COR-L47 (cell line): ENCODE data around the gene ANKRD11.

Experiments used
- DNase-seq: peaks from one replicate; lab custom pipeline; 2025; lab: John Stamatoyannopoulos, UW

The ANKRD11 gene

GRCh38 chr16:89506791-89507191, 16.4 kb upstream of the ANKRD11 start:
- DNase-seq, result no peak

GRCh38 chr16:89506113-89506504, 15.7 kb upstream of the ANKRD11 start:
- no peak for DNase-seq

- no peak for DNase-seq
These were observed 15.1 kb upstream of the ANKRD11 start for GRCh38 chr16:89505204-89506112.

- no peak for DNase-seq
These were observed 13.7 kb upstream of the ANKRD11 start for GRCh38 chr16:89504091-89504490.

- no peak for DNase-seq
These were observed 11.9 kb upstream of the ANKRD11 start for GRCh38 chr16:89502081-89502843.

- DNase-seq, result no peak
These were observed 9.4 kb upstream of the ANKRD11 start for GRCh38 chr16:89499767-89500166.

GRCh38 chr16:89498839-89499238, 8.5 kb upstream of the ANKRD11 start:
- DNase-seq, result no peak

GRCh38 chr16:89495121-89495520, 4.8 kb upstream of the ANKRD11 start:
- DNase-seq, result no peak

- no peak for DNase-seq
These were observed 3.4 kb upstream of the ANKRD11 start for GRCh38 chr16:89493776-89494175.

- no peak for DNase-seq
These were observed 1.8 kb upstream of the ANKRD11 start for GRCh38 chr16:89491974-89492687.

- DNase-seq, result no peak
These were observed 993 bp upstream of the ANKRD11 start for GRCh38 chr16:89491238-89491869.

GRCh38 chr16:89489898-89490438, 393 bp downstream of the ANKRD11 start:
- DNase-seq, result no peak

GRCh38 chr16:89489040-89489897, 1.1 kb downstream of the ANKRD11 start:
- DNase-seq, result peak; percentile 80

- no peak for DNase-seq
These were observed 4.6 kb downstream of the ANKRD11 start for GRCh38 chr16:89485701-89486246.

- DNase-seq, result no peak
These were observed 5.3 kb downstream of the ANKRD11 start for GRCh38 chr16:89484923-89485679.

GRCh38 chr16:89484041-89484501, 6.3 kb downstream of the ANKRD11 start:
- no peak for DNase-seq

GRCh38 chr16:89482817-89483205, 7.5 kb downstream of the ANKRD11 start:
- no peak for DNase-seq

GRCh38 chr16:89482150-89482816, 8.1 kb downstream of the ANKRD11 start:
- DNase-seq, result no peak

- no peak for DNase-seq
These were observed 8.9 kb downstream of the ANKRD11 start for GRCh38 chr16:89481356-89481955.
